ENCODE data around the gene ANKRD10. TPM values are rescaled to one million over a fixed set of nuclear protein-coding genes. Genes with fewer than 3 reads are reported as not detected.

The ANKRD10 gene
- total RNA-seq, 4 donors from 2014 or later, result 117 to 184 (median 138) TPM

DNA sequence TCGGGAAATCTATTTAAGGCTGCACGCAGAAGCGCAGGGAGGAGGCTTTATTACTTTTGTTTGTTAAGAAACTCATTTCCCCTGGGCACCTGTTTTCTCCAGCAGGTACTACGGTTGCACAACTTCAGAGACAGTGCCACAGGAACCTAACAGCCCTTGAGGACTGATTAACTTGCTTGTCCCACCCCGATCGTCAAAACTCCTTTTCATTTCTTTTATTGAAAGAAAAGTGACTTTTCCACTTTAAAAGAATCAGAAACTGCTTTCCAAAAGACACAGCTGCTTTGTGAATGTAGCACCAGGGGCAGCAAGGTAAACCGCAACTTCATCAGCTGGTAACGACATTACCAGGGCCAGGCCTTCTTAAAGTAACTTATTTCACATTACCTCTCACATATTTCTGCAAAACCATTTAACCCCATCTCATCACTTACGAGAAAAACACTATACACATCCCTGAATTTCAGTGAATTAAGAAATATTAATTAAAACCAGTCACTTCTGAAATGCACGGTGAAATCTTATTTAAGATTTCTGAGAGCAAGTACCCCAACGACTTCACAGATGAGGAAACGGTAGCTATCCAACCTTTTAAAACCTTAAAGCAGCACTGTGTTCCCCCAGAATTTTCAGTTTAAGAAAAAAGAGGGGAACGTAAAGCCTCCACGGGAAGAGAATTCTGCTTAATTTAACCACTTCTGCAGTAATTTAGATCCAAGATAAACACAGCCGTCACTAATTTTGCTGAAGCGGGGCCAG, 1.4 kb downstream of the ANKRD10 start:
- Histone ChIP-seq H3K27me3 (no peaks in the 10 kb centered on the region), H3K36me3 (peaks cover 0 to 15% (median 0%) of the 10 kb centered on the region in 3 donors), H3K9me3 (no peaks in the 10 kb centered on the region), H3K4me3 (peak overlapping the region; percentile 67 to 92 (median 75)), H3K4me1 (peaks cover 0 to 43% (median 7%) of the 10 kb centered on the region in 4 donors), H3K27ac (peak overlapping the region; percentile 94 to 99 (median 96))
- peak in 1 of 2 donors; percentile 45 for TF ChIP-seq POLR2A (IDR thresholded peaks at IDR 0.05)
- TF ChIP-seq, protein P1, sequence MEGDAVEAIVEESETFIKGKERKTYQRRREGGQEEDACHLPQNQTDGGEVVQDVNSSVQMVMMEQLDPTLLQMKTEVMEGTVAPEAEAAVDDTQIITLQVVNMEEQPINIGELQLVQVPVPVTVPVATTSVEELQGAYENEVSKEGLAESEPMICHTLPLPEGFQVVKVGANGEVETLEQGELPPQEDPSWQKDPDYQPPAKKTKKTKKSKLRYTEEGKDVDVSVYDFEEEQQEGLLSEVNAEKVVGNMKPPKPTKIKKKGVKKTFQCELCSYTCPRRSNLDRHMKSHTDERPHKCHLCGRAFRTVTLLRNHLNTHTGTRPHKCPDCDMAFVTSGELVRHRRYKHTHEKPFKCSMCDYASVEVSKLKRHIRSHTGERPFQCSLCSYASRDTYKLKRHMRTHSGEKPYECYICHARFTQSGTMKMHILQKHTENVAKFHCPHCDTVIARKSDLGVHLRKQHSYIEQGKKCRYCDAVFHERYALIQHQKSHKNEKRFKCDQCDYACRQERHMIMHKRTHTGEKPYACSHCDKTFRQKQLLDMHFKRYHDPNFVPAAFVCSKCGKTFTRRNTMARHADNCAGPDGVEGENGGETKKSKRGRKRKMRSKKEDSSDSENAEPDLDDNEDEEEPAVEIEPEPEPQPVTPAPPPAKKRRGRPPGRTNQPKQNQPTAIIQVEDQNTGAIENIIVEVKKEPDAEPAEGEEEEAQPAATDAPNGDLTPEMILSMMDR (IDR thresholded peaks at IDR 0.05), result no peak
- DNase-seq, result peak in 1 of 3 donors; percentile 69

DNA sequence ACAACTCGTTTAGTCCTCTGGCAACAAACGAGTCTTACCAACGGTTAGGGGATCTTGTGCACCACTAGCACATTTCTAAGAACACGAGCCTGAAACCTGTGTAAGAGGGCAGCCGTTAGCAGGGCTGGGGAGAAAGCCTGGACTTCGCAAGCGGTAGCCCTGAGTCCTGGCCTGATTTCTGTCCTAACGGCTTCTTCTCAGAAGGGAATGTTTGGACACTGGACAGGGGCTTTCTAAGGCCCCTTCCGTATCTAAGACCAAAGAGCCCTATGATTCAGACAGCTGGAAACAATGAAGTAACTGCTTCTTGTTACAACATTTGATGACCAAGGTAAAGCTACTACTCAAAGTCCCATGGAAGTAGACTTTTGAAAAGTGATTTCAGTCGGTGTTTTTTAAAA, 2.2 kb downstream of the ANKRD10 start:
- DNase-seq, result no peak

DNA sequence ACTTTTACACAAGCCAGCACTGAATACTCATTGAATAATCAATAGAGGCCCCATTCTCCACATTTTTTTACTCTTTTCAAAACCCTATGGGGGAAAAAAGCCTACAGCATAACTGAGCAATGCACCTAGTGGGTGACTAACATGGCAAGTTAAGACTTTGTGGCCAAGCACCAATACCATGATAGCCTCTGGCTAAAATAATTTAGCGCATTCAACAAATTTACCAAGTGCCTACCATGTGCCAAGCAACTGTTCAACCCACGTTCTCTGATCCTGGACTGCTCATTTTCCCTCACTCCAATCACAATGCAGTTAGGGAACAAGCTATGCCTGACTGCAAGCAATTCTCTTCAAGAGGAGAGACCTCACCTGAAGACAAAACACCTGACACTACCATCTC, 3.0 kb downstream of the ANKRD10 start:
- Histone ChIP-seq H3K9me3 (no peaks in the 10 kb centered on the region), H3K27ac (peak overlapping the region in 2 of 4 donors; percentile 95 to 99), H3K36me3 (peaks cover 0 to 15% (median 0%) of the 10 kb centered on the region in 3 donors), H3K4me3 (peak overlapping the region in 1 of 4 donors; percentile 67), H3K27me3 (no peaks in the 10 kb centered on the region), H3K4me1 (peaks cover 0 to 55% (median 12%) of the 10 kb centered on the region in 4 donors)
- TF ChIP-seq, protein P1 (IDR thresholded peaks at IDR 0.05), result no peak
- TF ChIP-seq POLR2A (IDR thresholded peaks at IDR 0.05), result no peak
- no peak for DNase-seq

More for the DNA sequence above, 2.2 kb downstream of the ANKRD10 start:
- Histone ChIP-seq H3K36me3 (peaks cover 0 to 15% (median 0%) of the 10 kb centered on the region in 3 donors), H3K9me3 (no peaks in the 10 kb centered on the region), H3K27ac (peak overlapping the region in 3 of 4 donors; percentile 95 to 99 (median 98)), H3K27me3 (no peaks in the 10 kb centered on the region), H3K4me1 (peaks cover 0 to 52% (median 12%) of the 10 kb centered on the region in 4 donors), H3K4me3 (peak overlapping the region in 3 of 4 donors; percentile 67 to 76 (median 74))
- TF ChIP-seq, protein P1 (IDR thresholded peaks at IDR 0.05), result no peak
- TF ChIP-seq POLR2A (IDR thresholded peaks at IDR 0.05), result no peak

DNA sequence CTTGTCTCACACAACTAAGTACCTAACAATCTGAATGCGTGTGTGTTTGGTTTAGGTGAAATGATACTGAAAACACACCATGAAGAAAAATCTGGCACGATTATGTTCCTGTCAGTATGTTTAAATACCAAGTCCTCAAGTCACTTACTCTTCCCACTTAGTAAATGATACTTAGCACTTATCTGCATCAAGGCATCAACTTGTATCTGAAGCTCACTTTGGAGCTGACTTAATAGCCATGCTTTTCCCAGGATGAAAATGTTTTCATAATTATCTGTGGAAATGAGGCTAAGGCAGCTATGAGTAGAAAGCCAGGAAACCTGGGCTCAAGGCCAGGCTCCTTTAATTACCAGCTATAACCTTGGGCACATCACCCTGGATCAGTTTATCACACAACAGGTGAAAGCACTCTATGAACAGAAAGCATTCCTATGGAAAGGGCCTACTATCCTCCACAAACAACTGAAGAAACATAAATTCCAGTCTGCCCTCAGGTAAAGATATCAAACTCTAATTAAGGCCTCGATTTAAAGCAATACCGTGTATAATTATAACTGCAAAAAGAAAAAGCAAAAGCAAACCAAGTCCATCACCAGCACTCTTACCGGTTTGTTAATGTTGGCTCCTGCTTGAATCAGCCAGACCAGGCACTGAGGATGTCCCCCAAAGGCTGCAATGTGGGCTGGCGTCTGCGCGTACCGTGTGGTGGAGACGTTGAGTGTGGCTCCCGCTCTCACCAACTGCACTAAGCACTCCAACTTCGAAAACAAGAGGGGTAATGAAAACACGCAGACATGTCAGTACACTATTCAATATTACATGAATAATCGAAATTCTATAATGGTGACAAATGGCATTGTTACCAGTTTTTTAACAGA, 4.6 kb downstream of the ANKRD10 start:
- peak in 1 of 3 donors; percentile 55 for DNase-seq
- no peak overlapping the region for H3K4me3 ChIP-seq
- H3K27ac ChIP-seq, result no peak overlapping the region
- TF ChIP-seq, protein P1 (IDR thresholded peaks at IDR 0.05), result no peak
- no peak for TF ChIP-seq POLR2A (IDR thresholded peaks at IDR 0.05)
- H3K27me3 ChIP-seq, result no peaks in the 10 kb centered on the region
- H3K4me1 ChIP-seq, result peaks cover 0 to 63% (median 12%) of the 10 kb centered on the region in 4 donors
- H3K36me3 ChIP-seq, result peaks cover 0 to 25% (median 0%) of the 10 kb centered on the region in 3 donors
- no peaks in the 10 kb centered on the region for H3K9me3 ChIP-seq

Measured in Peyer's patch (tissue), 4 donors.